SK-N-SH treated with all-trans-retinoic acid at 6 μM for 48 hours (cell line): Measurements from ENCODE around the gene RNASE8.

Experiments used
- ATAC-seq: fragments of 200-7000 bp; cut with Tn5 transposase; 3 replicates; pipeline ENCODE4 v1.9.1; 2020; ENCODE audit warnings: mild to moderate bottlenecking, moderate library complexity
- ARNTL ChIP-seq: fragments of 450-650 bp; formaldehyde crosslinking; IDR thresholded peaks from 2 replicates; pipeline ENCODE4 v1.5.0; 2020; ENCODE audit warnings: low read depth, mild to moderate bottlenecking, moderate library complexity, borderline replicate concordance
- BACH2 ChIP-seq: fragments of 250-450 bp; sonication (Bioruptor Pico); IDR thresholded peaks from 2 replicates; pipeline ENCODE4 v1.9.0; 2021; ENCODE audit warnings: mild to moderate bottlenecking, borderline replicate concordance
- CREB5 ChIP-seq: fragments of 250-450 bp; sonication (Bioruptor Pico); IDR thresholded peaks from 2 replicates; pipeline ENCODE4 v1.5.1; 2020; ENCODE audit warnings: low read depth, mild to moderate bottlenecking, moderate library complexity
- CSDC2 ChIP-seq: fragments of 250-450 bp; sonication (Bioruptor Pico); IDR thresholded peaks from 2 replicates; pipeline ENCODE4 v1.5.0; 2020; ENCODE audit warnings: mild to moderate bottlenecking, moderate library complexity
- CSRNP3 ChIP-seq: fragments of 250-450 bp; sonication (Bioruptor Pico); IDR thresholded peaks from 2 replicates; pipeline ENCODE4 v1.5.1; 2021; ENCODE audit warnings: mild to moderate bottlenecking, moderate library complexity
- ESRRG ChIP-seq: fragments of 250-450 bp; sonication (Bioruptor Pico); IDR thresholded peaks from 2 replicates; pipeline ENCODE4 v1.6.1; 2021; ENCODE audit warnings: mild to moderate bottlenecking
- GLIS3 ChIP-seq: fragments of 250-450 bp; sonication (Bioruptor Pico); IDR thresholded peaks from 2 replicates; pipeline ENCODE4 v1.5.0; 2020; ENCODE audit warnings: mild to moderate bottlenecking, moderate library complexity
- ISL1 ChIP-seq: fragments of 250-450 bp; sonication (Bioruptor Pico); IDR thresholded peaks from 2 replicates; pipeline ENCODE4 v2.1.2; 2022; ENCODE audit warnings: mild to moderate bottlenecking, moderate library complexity
- OSR1 ChIP-seq: fragments of 250-450 bp; sonication (Bioruptor Pico); IDR thresholded peaks from 2 replicates; pipeline ENCODE4 v1.8.0; 2022; ENCODE audit warnings: moderate library complexity, mild to moderate bottlenecking, inconsistent platforms
- PATZ1 ChIP-seq: fragments of 250-450 bp; sonication (Bioruptor Pico); IDR thresholded peaks from 2 replicates; pipeline ENCODE4 v1.8.0; 2020; ENCODE audit warnings: mild to moderate bottlenecking, moderate library complexity, borderline replicate concordance
- POU6F1 ChIP-seq: fragments of 250-450 bp; sonication (Bioruptor Pico); IDR thresholded peaks from 2 replicates; pipeline ENCODE4 v1.8.0; 2021; ENCODE audit warnings: low read depth, mild to moderate bottlenecking, moderate library complexity, borderline replicate concordance
- PPARA ChIP-seq: fragments of 250-450 bp; sonication (Bioruptor Pico); IDR thresholded peaks from 2 replicates; pipeline ENCODE4 v1.5.0; 2020; ENCODE audit warnings: mild to moderate bottlenecking, borderline replicate concordance
- RARB ChIP-seq: fragments of 250-450 bp; sonication (Bioruptor Pico); IDR thresholded peaks from 2 replicates; pipeline ENCODE4 v1.8.0; 2021; ENCODE audit warnings: mild to moderate bottlenecking, moderate library complexity
- SNAI2 ChIP-seq: fragments of 250-450 bp; sonication (Bioruptor Pico); IDR thresholded peaks from 2 replicates; pipeline ENCODE4 v1.5.0; 2020; ENCODE audit warnings: mild to moderate bottlenecking, moderate library complexity
- TCF4 ChIP-seq: fragments of 250-450 bp; sonication (Bioruptor Pico); IDR thresholded peaks from 2 replicates; pipeline ENCODE4 v1.8.0; 2021; ENCODE audit warnings: mild to moderate bottlenecking, moderate library complexity, borderline replicate concordance
- TOX ChIP-seq: fragments of 250-450 bp; sonication (Bioruptor Pico); IDR thresholded peaks from 2 replicates; pipeline ENCODE4 v1.8.0; 2021; ENCODE audit warnings: mild to moderate bottlenecking, moderate library complexity, borderline replicate concordance
- TSHZ2 ChIP-seq: fragments of 250-450 bp; sonication (Bioruptor Pico); IDR thresholded peaks from 2 replicates; pipeline ENCODE4 v1.5.0; 2020; ENCODE audit warnings: mild to moderate bottlenecking, moderate library complexity
- ZC3H10 ChIP-seq: fragments of 250-450 bp; sonication (Bioruptor Pico); IDR thresholded peaks from 2 replicates; pipeline ENCODE4 v1.5.1; 2021; ENCODE audit warnings: mild to moderate bottlenecking, moderate library complexity
- ZFP30 ChIP-seq: fragments of 450-650 bp; formaldehyde crosslinking; IDR thresholded peaks from 2 replicates; pipeline ENCODE4 v1.5.0; 2022; ENCODE audit warnings: mild to moderate bottlenecking, moderate library complexity
- ZNF565 ChIP-seq: fragments of 450-650 bp; formaldehyde crosslinking; conservative IDR thresholded peaks from 2 replicates; pipeline ENCODE4 v1.5.0; 2020; ENCODE audit warnings: low read depth, mild to moderate bottlenecking, moderate library complexity
- ZNF70 ChIP-seq: fragments of 450-650 bp; formaldehyde crosslinking; IDR thresholded peaks from 2 replicates; pipeline ENCODE4 v1.5.0; 2020; ENCODE audit warnings: mild to moderate bottlenecking, moderate library complexity
- ZNF8 ChIP-seq: fragments of 450-650 bp; formaldehyde crosslinking; IDR thresholded peaks from 2 replicates; pipeline ENCODE4 v1.5.0; 2020; ENCODE audit warnings: mild to moderate bottlenecking, moderate library complexity

The RNASE8 gene

GRCh38 chr14:21101802-21102413 lies 44.3 kb downstream of the RNASE8 start (continued):
- no peak for TF ChIP-seq ZNF565 (CRISPR knock-in tag)

GRCh38 chr14:21102521-21103410 lies 45.1 kb downstream of the RNASE8 start:
- no peak for TF ChIP-seq CSDC2 (CRISPR knock-in tag)
- no peak for TF ChIP-seq ARNTL (CRISPR knock-in tag)
- no peak for TF ChIP-seq RARB (CRISPR knock-in tag)
- TF ChIP-seq PATZ1 (CRISPR knock-in tag): no peak
- TF ChIP-seq SNAI2 (CRISPR knock-in tag): no peak
- TF ChIP-seq POU6F1 (CRISPR knock-in tag): no peak
- TF ChIP-seq PPARA (CRISPR knock-in tag): no peak
- no peak for TF ChIP-seq TOX
- ATAC-seq: no peak

GRCh38 chr14:21103411-21103709 lies 45.7 kb downstream of the RNASE8 start:
- TF ChIP-seq POU6F1 (CRISPR knock-in tag) (no peak), ZNF565 (CRISPR knock-in tag) (no peak), ZNF70 (CRISPR knock-in tag) (no peak), ISL1 (CRISPR knock-in tag) (no peak), BACH2 (CRISPR knock-in tag) (no peak), ZFP30 (CRISPR knock-in tag) (no peak), ESRRG (CRISPR knock-in tag) (no peak), OSR1 (CRISPR knock-in tag) (no peak), GLIS3 (CRISPR knock-in tag) (no peak), CSRNP3 (CRISPR knock-in tag) (no peak), ARNTL (CRISPR knock-in tag) (no peak), ZC3H10 (CRISPR knock-in tag) (no peak), ZNF8 (CRISPR knock-in tag) (no peak), CSDC2 (CRISPR knock-in tag) (no peak), CREB5 (CRISPR knock-in tag) (no peak), TCF4 (CRISPR knock-in tag) (no peak), TSHZ2 (CRISPR knock-in tag) (no peak)
- no peak for ATAC-seq
